COLO829 (cell line): Measurements from ENCODE around the gene AVEN.

ENCODE experiments used
- DNase-seq: peaks from one replicate; pipeline ENCODE4 v3.0.0; 2012; ENCODE audit warnings: low spot score

Gene AVEN

DNA sequence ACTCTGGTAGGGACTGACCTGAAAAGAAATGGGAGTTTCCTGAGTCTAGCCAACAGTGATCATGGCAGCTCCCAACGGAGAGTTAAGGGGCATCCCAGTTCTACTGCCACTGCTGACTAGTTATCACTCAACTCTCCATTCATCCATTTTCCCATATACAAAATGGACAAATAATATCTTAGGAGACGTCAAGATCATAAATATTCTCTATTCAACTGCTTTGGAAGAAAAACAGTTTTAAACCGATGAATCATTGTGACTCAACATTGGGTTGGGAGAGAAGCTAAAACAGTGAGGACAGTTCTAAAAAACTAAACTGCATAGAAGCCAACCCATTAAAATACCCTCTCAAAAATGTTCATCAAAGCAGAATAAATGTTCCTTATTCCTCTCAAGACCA, 128.3 kb downstream of the AVEN start:
- no peak for DNase-seq

DNA sequence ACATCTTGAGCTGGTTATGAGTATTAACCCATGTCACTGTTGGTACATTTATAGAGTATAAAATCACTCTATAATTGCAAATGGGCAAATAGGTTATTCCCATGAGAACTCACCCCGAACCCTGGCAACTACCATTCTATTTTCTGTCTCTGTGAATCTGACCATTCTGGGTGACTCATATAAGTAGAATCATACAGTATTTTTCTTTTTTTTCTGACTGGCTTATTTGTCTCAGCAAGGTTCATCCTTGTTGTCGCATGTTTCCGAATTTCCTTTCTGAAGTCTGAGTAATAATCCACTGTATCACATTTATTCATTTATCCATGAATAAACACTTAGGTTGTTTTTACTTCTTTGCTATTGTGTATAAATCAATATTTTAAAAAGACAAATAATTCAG, 130.6 kb downstream of the AVEN start:
- no peak for DNase-seq

DNA sequence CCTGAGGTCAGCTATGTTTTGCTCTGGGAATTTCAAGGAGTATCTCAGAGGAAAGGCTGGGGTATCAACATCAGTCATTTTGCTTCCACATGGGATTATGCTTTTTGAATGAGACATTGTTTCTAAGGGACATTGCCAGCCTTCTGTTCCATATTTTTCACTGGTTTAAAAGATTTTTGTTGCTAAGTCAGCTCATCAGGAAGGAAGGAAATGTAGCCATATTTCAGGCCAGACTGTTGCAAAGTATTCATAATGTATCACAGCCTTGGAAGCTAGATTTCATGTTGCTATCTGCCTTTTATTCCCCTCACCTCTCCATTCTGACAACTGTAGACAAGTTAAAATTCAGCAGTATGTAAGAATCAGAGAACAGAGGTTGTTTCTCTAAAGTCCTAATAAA, 131.7 kb downstream of the AVEN start:
- no peak for DNase-seq

DNA sequence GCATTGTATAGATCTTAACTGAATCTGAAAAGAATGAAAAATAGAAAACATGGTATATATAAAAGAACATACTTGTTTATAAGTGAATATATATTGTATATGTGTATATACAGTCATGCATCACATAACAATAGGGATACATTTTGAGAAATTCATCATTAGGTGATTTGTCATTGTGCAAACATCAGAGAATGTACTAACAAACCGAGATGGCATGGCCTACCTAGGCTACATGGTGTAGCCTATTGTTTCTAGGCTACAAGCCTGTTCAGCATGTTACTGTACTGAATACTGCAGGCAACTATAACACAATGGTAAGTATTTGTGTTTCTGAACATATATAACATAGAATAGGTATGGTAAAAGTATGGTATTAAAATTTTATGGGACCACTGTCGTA, 135.3 kb downstream of the AVEN start:
- DNase-seq = no peak

DNA sequence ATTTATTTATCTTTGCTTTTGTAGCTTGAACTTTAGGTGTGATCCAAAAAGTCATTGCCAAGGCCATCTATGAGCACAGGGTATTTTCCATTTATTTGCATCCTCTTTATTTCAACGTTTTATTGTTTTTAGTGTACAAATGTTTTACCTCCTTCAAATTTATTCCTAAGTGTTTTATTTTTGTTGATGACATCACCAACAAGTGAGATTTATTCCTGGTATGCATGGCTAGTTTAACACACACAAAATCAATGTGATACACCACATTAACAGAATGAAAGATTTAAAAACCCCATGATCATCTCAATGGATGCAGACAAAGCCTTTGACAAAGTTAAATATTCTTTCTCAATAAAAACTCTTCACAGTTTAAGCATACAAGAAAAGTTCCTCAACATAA, 137.0 kb downstream of the AVEN start:
- DNase-seq = no peak

DNA sequence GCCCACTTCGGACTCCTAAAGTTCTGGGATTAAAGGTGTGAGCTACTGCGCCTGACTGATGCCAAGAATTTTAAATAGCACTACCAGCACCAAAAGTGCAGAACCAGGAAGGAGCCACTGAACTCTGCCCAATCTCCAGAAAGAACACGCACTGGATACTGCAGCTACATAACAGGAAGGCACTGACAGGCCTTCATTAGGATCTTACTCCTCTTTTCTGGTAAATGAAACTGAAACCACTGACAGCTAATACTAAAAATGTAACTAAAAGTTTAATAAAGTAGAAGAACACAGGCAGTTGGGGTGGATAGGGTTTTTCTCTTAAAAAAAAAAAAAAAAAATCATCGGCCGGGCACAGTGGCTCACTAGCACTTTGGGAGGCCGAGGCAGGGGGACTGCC, 144.8 kb downstream of the AVEN start:
- no peak for DNase-seq

DNA sequence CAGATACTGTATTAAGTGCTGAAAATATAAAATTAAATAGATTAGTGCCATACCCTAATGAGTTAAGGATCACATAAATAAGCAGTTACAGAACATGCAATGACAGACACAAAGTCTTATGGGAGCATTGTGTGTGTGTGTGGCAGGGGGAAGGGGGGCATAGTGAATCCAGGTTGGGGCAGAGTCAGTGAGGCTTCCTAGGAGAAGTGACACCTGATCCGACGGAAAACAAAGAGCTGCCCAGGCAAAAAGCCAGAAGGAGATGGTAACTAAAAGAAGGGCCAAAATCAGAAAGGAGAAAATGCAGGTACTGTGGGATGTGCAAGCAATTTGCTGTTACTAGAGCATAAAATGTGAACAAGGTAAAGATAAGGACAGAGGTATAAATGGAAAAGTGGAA, 150.8 kb downstream of the AVEN start:
- DNase-seq = no peak

DNA sequence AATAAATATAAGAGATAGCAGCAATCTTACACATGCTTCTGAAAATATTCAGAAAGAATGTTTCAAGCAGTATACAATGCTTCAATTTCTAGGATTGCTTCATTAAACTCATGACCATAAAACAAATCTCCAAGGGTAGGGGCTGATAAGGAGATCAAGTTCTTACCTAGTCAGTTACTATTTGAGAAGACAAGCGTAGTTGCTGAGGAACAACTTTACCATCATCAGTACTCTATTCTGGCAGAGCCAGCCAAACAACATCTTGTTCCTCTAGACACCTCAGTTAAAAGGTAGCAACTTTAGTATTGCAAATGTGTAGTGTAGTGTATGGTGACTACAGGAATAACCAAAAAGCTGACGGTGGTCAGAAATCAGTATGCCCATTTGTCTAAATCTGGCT, 156.1 kb downstream of the AVEN start:
- no peak for DNase-seq

DNA sequence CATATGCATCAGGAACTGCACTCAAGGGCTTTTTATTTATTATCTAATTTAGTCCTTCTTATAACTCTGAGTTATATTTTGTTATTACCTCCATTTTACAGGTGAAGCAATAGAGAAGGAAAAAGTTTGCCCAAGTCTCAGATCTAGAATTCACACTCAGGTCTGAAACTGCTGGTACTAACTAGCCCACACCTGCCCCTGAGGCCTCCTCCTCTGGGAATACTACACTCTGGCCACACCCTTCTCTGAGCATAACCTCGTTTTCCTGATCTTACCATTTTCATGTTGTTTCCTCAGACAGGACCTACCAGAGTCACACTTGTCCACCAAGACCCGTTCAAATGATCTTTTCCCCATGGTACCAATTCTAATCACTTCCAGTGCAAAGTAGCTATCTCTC, 164.8 kb downstream of the AVEN start:
- DNase-seq = no peak

DNA sequence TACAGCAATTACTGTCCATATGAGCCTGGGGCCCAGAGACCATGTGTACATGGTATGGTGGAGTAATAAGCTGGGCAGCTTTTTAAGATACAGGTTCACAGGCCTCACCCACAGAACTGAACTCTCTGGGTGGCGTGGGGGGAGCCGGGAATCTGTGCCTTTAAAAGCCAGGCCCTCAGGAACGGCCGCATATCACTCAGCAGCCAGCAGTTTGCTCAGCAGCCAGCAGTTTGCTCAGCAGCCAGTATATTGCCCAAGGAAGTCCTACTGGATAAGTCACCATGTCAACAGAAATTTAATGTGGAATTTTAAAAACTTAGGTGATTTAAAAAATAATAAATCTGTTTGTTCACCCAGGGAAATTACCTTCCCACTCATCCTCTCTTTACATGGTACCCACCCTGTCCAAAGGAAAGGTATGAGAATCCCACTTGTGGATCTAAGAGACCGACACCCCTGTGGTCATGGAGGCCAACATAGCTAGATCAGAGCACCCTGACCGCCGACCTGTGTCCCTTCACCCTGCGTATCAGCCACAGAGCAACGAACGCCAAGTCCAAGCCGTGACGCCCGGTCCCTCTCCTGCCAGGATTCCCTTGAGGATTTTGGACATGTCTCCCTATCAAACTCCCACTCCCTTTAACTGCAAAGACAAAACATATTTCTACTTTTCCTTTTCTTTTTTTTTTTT, 166.4 kb downstream of the AVEN start:
- DNase-seq = no peak

DNA sequence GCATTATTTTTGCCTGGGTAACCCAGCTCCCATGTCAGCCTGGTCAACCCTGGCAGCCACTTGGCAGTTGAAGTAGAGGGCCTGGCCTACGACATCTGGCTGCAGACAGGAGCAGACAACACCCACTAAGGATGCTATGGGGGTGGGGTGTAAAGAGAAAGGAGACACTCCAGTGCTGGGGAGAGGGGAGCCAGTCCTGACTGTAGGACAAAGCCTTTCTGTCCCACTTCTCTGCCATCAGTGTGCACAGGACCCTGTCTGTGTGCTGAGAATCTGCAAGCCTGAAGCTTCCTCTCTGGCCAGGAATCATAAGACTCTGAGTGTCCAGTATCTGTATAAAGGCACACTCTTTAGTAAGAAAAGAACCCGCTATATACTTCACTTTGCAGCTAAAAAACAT, 167.0 kb downstream of the AVEN start:
- DNase-seq = peak; percentile 45

DNA sequence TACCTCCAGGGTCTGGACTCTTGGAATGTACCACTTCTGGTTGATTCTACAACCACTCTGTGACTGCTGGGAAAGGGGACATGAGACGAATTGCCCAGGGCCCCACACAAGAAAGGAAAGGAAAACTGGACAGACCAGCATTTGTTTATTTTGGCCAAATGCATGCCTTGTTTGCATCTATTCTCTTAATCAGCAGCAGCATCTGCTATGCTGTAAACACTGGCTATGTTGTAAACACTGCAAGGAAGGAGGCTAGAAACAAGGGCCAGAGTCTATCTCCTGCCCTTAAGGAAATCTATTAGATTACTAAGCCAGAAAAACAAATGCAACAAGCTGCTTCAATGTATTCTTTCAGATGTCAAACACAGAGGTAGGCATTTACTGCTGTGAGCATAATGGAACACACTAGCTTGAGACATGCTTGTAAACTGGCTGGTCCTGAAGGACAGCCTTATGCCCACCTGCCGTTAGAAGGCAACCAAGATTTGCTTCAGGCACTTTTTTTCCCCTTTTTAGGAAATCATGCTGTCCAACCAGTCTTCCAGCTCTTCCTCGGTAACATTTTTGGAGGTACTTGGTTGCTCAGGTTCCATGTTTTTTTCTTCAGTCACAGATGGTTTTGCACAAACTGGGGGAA, 172.8 kb downstream of the AVEN start:
- no peak for DNase-seq

DNA sequence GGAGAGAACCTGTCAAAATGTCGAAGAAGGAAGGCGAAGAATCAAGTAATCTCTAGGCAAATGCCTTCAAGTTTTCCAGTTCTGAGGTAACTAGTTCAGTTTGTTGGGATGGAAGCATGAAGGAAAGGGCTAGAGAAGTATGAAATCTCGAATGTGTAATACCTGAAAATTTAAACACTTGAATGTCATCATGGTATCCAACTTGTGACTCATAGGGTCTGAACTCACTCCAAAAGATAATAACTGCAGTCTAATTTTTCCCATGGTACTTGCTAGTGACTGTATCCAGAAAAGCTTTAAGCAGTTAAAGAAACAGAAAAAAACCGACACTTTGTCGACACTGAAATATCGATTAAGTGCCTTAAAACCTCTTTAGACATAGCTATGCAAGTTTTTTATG, 173.6 kb downstream of the AVEN start:
- no peak for DNase-seq

DNA sequence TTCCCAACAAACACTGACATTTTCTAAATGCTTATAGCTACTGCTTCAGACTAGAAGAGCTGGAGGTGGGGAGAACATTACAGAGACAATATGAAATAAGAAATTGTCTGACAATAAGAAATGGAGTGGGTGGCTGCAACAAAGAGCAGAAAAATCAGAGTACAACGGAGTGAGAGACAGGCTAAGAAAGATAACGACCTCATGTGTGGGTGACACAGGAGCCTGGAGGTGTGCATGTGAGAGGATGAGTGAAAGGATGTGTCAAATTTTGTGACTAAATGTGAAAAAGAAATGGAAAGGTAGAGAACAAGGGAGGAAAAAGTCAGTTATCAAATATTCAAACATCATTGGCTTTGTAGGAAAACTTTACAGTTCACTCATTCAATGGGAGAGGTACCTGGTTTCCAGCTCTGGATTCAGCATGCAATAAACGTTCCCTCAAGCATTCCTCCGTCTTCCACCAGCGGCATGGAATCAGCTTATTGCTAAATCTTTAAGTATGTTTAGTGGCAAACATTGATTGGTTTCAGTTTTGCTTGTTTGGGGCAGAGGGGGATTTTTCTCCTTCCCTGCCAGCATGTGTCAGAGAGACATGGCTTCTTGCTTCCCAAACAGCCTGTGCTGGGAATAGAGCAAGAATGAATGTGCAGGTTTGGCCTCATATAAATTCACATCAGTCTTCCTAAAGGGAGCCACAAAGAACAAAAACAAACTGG, 174.5 kb downstream of the AVEN start:
- DNase-seq = no peak

DNA sequence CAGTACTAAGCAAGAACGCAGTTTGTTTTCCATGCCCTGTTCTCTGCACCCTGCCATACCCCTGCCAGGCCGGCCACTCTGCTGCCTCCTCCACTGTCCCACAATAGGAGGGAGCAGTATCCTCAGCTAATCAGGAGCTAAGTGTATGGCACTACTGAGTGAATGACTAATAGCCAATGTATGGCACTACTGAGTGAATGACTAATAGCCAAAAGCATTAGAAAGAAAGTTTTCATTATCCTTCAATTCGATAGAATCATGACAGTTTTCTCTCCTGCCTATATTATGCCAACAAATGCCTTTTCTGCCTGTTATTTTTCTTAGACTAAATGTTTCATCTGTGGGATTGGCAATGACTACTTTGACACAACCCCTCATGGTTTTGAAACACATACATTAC, 178.2 kb downstream of the AVEN start:
- peak; percentile 61 for DNase-seq

DNA sequence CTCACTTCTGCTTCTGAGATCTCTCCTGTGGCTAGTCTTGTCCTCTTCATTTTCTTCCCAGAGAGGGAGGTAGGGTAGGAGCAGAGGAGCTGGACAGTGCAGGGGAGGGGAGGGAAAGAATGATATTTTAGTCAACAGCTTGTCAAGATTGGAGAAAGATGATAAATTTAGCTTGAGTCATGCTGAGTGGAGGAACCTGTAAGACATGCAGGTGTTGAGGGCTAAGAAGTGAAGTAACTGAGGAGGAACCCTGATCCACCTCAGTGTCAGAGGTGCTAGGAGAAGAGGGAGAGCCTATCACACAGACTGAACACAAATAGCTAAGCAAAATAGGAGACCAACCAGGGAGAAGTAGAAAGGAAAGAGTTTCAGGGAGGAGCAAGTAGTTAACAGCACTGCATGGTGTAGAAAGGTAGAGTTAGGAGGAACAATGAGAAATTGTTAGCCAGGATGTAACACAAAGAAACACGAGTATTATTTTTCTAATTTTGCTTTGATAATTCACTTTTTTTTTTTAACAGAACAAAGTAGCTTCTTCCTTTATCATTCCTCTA, 178.9 kb downstream of the AVEN start:
- no peak for DNase-seq

DNA sequence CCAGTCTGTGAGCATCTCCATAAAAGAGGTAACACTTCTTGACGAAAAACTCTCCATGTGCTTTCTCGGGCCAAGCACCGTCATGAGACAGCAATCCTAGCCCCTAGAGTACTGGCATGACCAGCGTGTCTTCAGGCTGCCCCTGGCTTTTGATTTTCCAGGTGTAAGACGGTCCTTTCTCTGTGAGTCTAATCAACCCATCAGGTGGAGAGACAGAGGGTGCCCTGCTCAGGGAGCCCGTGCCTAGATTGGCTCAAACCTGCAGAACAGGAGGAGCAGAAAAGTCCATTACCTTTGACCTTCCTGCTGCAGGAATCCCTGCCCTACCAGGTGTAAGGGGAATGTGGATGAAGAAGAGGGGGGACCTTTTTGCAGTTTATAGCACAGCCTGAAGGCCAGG, 180.2 kb downstream of the AVEN start:
- no peak for DNase-seq

DNA sequence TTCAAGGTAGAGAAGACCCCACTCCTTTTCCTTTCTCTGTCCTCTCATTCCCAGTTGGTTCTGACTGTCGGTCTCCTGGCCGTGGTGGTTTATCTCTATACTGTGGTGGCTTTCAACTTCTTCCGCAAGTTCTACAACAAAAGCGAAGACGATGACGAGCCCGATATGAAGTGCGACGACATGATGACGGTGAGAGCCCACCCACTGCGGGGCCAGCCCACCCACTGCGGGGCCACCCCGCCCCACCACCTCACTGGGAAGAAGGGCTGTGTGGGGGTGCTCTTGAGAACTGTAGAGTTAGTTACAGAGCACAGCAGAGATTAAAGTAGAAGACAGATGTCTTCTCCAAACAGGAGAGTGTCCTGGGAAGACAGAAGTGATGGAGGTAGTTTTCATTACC, 181.3 kb downstream of the AVEN start:
- DNase-seq = no peak

DNA sequence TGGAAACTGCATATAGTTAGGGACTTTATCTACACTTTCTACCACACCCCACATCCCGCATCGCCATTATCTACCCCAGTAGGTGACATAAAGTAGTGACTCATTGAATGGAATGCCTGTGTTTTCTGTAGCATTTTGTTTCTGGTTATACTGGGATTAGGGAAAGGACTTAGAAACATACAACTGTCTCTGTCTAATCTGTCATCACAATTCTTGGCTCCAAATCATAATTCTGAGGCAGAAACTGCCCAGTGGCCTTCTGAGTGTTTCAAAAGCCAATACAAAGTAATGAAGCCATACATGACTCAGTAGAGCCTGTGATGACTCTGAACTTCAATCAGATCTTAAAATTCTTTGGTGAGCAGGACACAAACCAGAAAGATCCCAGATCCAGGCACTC, 186.4 kb downstream of the AVEN start:
- DNase-seq = peak; percentile 55

DNA sequence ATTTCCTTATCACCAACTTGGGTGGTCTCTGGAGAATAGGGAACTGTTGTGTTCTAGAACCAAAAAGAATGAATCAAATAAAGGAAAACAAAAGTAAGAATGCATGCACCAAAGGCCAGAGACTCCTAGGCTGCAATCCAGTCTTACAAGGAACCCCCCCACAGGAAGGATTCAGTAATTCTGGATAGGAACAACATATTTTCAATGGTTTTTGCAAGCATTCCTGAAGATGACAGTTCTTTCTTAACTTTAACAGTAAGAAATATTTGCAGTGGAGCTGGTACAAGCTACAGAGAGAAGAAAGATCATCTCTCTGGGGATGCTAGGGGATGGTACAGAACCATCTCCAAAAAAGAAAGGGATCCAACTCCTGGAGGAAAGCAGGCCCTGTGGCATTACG, 186.9 kb downstream of the AVEN start:
- no peak for DNase-seq

DNA sequence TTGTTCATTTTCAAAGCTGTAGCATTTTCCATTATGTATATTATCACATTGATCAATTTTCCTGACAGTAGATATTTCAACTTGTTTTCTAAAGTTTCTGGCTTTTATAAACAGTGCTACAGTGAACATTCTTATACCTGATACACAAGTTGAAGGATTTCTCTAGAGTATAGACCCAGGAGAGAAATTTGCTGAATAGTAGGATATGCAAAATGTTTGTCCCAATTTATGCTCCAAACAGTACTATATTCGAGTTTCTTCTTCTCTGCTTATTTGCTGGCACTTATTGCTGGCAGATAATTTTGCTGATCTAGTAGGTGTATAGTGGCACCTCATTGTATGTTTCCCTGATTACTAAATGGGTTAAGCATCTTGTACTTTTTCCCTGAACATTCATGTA, 187.9 kb downstream of the AVEN start:
- no peak for DNase-seq

DNA sequence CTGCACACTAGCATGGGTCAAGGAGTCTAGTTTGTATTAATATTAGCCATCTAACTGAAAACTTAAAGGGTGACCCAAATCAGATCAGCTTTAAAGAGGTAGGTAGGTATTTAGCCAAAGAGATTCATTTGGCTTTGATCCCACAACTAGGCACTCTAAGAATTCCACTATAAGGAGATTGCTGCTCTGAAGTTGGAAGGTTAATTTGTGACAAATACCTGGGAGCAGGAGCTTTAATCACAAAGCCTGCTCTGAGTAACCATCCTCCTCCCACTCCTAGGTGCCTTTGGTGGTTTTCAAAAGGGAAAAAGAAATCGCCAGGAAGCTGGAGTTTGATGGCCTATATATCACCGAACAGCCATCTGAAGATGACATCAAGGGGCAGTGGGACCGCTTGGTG, 191.0 kb downstream of the AVEN start:
- no peak for DNase-seq

DNA sequence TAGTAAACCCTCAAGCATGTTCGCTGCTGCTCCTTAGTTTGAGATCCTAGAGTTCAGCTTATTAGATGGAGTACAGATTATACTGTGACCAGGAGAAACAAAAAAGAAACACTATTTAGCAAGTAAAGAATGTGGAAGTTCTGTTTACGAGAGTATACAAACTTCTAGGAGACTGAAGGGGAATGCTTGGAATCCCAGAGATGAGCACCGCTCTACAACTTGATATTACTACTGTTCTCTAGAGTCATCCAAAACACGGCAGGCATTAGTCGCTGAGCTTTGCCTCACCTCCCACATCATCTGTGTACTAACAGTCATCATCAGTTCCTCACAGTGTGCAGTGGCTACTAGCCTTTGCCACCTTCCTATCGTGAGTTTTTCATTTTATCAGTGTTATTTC, 192.1 kb downstream of the AVEN start:
- DNase-seq = no peak
